Measurements from ENCODE around the gene ARHGEF28. TPM values are rescaled to one million over a fixed set of nuclear protein-coding genes. Genes with fewer than 3 reads are reported as not detected.

ARHGEF28 gene
- total RNA-seq, 1 donor from 2014 or later, result 0.93 TPM

DNA sequence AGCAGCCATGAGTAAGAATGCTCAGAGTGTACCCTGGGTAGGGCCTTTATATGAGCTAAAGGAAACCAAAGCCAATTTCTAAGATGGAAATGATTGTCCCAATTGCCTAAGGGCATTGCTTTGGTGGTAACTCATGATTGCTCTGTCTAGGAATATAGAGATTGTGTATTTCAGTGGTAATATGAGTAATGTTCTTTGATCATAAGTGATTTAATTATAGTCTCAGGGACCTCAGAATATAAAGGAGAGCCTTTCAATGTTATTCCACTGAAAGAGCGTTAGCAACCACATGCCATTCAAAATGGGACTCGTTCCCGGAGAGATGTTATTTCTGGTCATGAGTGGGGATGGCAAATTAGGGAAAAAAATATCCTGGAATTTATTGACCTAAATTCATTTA is 340.5 kb downstream of the ARHGEF28 start:
- no peaks in the 10 kb centered on the region for H3K27me3 Mint-ChIP-seq (ENCODE audit: low read depth)
- TF ChIP-seq, protein P1, sequence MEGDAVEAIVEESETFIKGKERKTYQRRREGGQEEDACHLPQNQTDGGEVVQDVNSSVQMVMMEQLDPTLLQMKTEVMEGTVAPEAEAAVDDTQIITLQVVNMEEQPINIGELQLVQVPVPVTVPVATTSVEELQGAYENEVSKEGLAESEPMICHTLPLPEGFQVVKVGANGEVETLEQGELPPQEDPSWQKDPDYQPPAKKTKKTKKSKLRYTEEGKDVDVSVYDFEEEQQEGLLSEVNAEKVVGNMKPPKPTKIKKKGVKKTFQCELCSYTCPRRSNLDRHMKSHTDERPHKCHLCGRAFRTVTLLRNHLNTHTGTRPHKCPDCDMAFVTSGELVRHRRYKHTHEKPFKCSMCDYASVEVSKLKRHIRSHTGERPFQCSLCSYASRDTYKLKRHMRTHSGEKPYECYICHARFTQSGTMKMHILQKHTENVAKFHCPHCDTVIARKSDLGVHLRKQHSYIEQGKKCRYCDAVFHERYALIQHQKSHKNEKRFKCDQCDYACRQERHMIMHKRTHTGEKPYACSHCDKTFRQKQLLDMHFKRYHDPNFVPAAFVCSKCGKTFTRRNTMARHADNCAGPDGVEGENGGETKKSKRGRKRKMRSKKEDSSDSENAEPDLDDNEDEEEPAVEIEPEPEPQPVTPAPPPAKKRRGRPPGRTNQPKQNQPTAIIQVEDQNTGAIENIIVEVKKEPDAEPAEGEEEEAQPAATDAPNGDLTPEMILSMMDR (conservative IDR thresholded peaks at IDR 0.05), result no peak
- H3K27ac Mint-ChIP-seq (ENCODE audit: unreplicated experiment), result no peak overlapping the region
- no peak for DNase-seq (ENCODE audit: low read depth, low spot score)
- no peaks in the 10 kb centered on the region for H3K36me3 Mint-ChIP-seq (ENCODE audit: low read depth)
- peaks cover 2% of the 10 kb centered on the region for H3K9me3 Mint-ChIP-seq
- no peak overlapping the region for H3K4me3 Mint-ChIP-seq
- peaks cover 7% of the 10 kb centered on the region for H3K4me1 Mint-ChIP-seq

DNA sequence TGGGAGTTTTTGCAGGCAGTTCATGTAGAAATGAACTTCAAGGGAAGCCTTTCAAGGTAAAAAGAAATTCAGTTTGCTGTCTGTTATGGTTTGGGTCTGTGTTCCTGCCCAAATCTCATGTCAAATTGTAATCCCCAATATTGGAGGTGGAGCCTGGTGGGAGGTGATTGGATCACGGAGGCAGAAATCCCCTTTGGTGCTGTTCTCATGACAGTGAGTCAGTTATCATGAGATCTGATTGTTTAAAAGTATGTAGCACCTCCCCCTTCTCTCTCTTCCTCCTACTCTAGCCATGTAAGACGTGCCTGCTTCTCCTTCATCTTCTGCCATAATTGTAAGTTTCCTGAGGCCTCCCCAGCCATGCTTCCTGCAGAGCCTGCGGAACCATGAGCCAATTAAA is 341.4 kb downstream of the ARHGEF28 start:
- no peak for DNase-seq (ENCODE audit: low read depth, low spot score)
- no peaks in the 10 kb centered on the region for H3K36me3 Mint-ChIP-seq (ENCODE audit: low read depth)
- peaks cover 2% of the 10 kb centered on the region for H3K9me3 Mint-ChIP-seq
- no peak overlapping the region for H3K27ac Mint-ChIP-seq (ENCODE audit: unreplicated experiment)
- H3K4me1 Mint-ChIP-seq, result peaks cover 7% of the 10 kb centered on the region
- TF ChIP-seq, protein P1 (conservative IDR thresholded peaks at IDR 0.05), result no peak
- no peak overlapping the region for H3K4me3 Mint-ChIP-seq
- H3K27me3 Mint-ChIP-seq (ENCODE audit: low read depth), result no peaks in the 10 kb centered on the region

DNA sequence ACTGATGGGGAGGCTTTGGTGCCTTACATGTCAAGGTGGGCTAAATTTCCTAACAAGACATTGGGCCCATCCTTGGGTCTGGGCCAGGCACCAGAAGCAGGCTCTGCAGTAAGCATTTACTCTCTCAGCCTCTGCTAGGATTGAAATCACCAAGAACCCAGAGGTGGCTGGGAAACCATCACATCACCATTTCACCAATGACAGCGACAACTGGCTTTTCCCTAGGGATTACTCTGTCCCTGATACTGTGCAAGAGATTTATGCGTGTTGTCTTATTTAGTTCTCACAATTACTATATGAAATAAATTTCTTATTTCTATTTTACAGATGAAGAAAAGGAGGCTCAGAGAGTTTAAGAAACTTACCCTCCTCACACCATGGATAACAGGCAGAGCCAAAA is 342.2 kb downstream of the ARHGEF28 start:
- no peak overlapping the region for H3K4me3 Mint-ChIP-seq
- TF ChIP-seq, protein P1 (conservative IDR thresholded peaks at IDR 0.05), result no peak
- no peaks in the 10 kb centered on the region for H3K36me3 Mint-ChIP-seq (ENCODE audit: low read depth)
- no peaks in the 10 kb centered on the region for H3K27me3 Mint-ChIP-seq (ENCODE audit: low read depth)
- DNase-seq (ENCODE audit: low read depth, low spot score), result no peak
- H3K9me3 Mint-ChIP-seq, result peaks cover 2% of the 10 kb centered on the region
- H3K4me1 Mint-ChIP-seq, result peaks cover 7% of the 10 kb centered on the region
- no peak overlapping the region for H3K27ac Mint-ChIP-seq (ENCODE audit: unreplicated experiment)

DNA sequence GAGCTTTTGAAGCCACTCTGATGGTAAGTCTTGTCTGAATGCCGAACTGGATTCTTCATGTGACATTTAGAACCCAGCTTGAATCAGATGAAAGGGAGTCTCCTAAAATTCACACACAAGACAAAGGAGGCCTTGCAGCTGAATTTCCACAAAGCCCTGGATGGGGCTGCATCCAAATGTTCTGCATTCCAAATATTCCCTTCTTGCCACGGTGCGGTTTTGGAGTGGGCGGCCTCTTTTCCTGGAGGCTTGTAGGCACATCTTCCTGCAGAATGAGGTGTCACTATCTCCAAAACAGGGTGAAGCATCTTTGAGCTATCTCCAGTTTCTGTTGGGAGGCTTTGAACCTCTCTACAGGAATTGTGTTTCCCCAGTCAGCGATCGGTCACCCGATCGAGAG is 342.7 kb downstream of the ARHGEF28 start:
- peaks cover 2% of the 10 kb centered on the region for H3K9me3 Mint-ChIP-seq
- TF ChIP-seq, protein P1 (conservative IDR thresholded peaks at IDR 0.05), result no peak

DNA sequence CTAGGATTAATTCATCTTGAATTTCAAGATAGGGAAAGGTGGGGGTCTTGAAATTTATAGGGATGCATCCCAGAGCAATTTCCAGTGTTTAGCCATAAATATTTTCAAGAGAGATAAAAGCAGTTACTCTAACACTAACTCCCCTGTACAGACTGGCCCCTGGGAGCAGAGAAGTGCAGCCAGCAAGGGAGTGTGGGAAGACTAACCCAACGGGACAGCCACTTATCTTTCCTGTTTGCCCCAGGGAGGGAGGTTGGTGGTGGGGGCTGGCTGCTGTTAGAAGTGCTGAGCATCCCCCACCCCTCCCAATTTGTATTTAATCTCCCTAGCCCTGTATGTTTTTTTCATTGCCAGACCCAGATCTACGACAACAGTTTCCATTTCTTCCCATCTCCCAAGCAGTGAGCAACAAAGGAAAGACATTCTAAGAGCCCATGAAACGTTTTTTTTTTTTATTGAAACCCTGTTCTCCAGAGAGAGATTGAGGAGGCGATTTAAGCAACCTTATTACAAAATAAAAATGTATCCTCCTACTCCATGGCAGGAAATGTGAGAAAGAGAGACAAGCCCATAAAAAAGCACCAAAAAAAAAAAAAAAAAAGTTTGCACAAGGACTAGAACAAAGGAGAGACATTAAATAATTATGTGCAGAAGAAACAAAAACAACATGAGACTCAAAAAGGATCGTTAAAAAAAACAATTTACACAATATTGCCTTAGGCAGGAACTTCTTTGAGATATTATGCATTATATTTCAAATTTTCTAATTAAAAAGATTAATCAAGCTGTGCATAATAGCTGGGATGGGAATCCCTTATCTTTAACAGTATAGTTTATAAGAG is 343.4 kb downstream of the ARHGEF28 start:
- H3K9me3 Mint-ChIP-seq, result peaks cover 2% of the 10 kb centered on the region

More for the DNA sequence above, 342.7 kb downstream of the ARHGEF28 start:
- no peak for DNase-seq (ENCODE audit: low read depth, low spot score)
- Mint-ChIP-seq H3K4me1 (peaks cover 7% of the 10 kb centered on the region), H3K27ac (ENCODE audit: unreplicated experiment) (no peak overlapping the region), H3K27me3 (ENCODE audit: low read depth) (no peaks in the 10 kb centered on the region), H3K36me3 (ENCODE audit: low read depth) (no peaks in the 10 kb centered on the region), H3K4me3 (no peak overlapping the region)

More for the DNA sequence above, 343.4 kb downstream of the ARHGEF28 start:
- Mint-ChIP-seq H3K27me3 (ENCODE audit: low read depth) (no peaks in the 10 kb centered on the region), H3K4me1 (peaks cover 7% of the 10 kb centered on the region), H3K4me3 (no peak overlapping the region), H3K27ac (ENCODE audit: unreplicated experiment) (no peak overlapping the region), H3K36me3 (ENCODE audit: low read depth) (no peaks in the 10 kb centered on the region)
- no peak for DNase-seq (ENCODE audit: low read depth, low spot score)
- TF ChIP-seq, protein P1 (conservative IDR thresholded peaks at IDR 0.05), result no peak

Data from neural crest cell (in vitro differentiated cells).